Ishikawa (cell line): ENCODE data around the gene MEGF11.

ENCODE experiments used
- CEBPB ChIP-seq: IDR thresholded peaks from 2 replicates; pipeline ENCODE4 v1.6.1; 2012
- CREB1 ChIP-seq: IDR thresholded peaks from 2 replicates; pipeline ENCODE4 v1.6.1; 2012; ENCODE audit warnings: low read depth
- EGR1 ChIP-seq: IDR thresholded peaks from 2 replicates; pipeline ENCODE4 v1.6.1; 2012
- FOXM1 ChIP-seq: IDR thresholded peaks from 2 replicates; pipeline ENCODE4 v1.6.1; 2012; ENCODE audit warnings: low read depth, borderline replicate concordance
- MAX ChIP-seq: IDR thresholded peaks from 2 replicates; pipeline ENCODE4 v1.6.1; 2012
- NFIC ChIP-seq: IDR thresholded peaks from 2 replicates; pipeline ENCODE4 v1.6.1; 2012
- RAD21 ChIP-seq: IDR thresholded peaks from 2 replicates; pipeline ENCODE4 v1.6.1; 2012; ENCODE audit warnings: low read depth
- REST ChIP-seq: IDR thresholded peaks from 2 replicates; pipeline ENCODE4 v1.6.1; 2012; ENCODE audit warnings: low read depth, mild to moderate bottlenecking
- TAF1 ChIP-seq: IDR thresholded peaks from 2 replicates; pipeline ENCODE4 v1.6.1; 2012; ENCODE audit warnings: low read depth, mild to moderate bottlenecking
- TCF12 ChIP-seq: IDR thresholded peaks from 2 replicates; pipeline ENCODE4 v1.6.1; 2012; ENCODE audit warnings: low read depth

- TF ChIP-seq EGR1 (no peak), FOXM1 (no peak), TAF1 (no peak), CREB1 (no peak), NFIC (no peak), TCF12 (no peak), MAX (no peak), REST (no peak), RAD21 (no peak), CEBPB (no peak)
Observed at GRCh38 chr15:66211670-66212562, 41.6 kb downstream of the MEGF11 start.
